HG03469 (cell line): ENCODE measurements around the gene DNAJA4.
"Not testable (repeated sequence)": the region's sequence is repeated elsewhere in the genome, so short reads cannot be mapped to it uniquely, and the experiment has no call there.

Experiments used
- ATAC-seq: cut with Tn5 transposase; IDR thresholded peaks from one replicate; pipeline ENCODE4 v1.9.1; 2021; ENCODE audit warnings: mild to moderate bottlenecking, moderate library complexity, moderate number of reproducible peaks; ENCODE audit not compliant: unreplicated experiment

DNAJA4 gene

GRCh38 chr15:78243491-78243941 is 20.8 kb upstream of the DNAJA4 start:
- no peak for ATAC-seq

DNA sequence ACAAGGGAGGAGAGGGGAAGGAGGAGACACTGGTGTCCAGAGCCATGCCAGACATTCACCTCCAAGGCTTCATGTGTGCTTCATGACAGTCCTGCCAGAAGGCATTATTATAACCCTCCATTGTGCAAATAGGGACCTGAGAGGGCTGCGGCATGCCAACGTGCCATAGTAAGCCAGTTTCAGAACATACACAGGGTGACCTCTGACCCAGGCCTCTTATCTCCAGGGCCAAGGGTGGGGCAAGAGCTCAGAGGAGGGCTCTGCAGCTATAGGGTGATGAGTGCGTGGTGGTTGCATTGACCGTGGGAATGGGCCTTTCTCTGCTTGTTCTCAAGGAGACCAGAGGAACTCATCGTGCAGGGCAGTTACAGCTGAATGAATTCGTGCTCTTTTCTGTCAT is 20.3 kb upstream of the DNAJA4 start:
- ATAC-seq, result no peak

- no peak for ATAC-seq
These were observed 19.5 kb upstream of the DNAJA4 start for GRCh38 chr15:78244893-78245292.

GRCh38 chr15:78245392-78245791 is 19.0 kb upstream of the DNAJA4 start:
- not testable (repeated sequence) for ATAC-seq

GRCh38 chr15:78245976-78246620 is 18.3 kb upstream of the DNAJA4 start:
- not testable (repeated sequence) for ATAC-seq

DNA sequence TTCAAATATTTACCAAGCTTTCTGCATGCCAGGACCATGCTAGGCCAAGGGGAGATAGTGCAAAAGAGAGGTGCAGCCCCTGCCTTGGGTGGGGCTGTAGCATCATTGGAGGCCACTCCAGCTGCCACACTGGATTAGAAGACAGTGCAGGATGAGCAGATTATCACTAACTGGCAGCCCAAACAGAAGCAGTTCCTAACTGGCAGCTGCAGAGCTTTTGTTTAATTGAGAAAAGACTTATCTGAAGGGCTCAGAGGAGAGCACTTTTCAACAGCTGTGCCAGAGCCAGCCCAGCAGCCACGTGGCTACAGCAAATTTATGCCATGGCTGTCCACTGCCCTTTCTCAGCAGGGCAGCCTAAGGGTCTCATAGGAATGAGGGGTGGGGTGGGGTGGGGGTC is 16.5 kb upstream of the DNAJA4 start:
- no peak for ATAC-seq

DNA sequence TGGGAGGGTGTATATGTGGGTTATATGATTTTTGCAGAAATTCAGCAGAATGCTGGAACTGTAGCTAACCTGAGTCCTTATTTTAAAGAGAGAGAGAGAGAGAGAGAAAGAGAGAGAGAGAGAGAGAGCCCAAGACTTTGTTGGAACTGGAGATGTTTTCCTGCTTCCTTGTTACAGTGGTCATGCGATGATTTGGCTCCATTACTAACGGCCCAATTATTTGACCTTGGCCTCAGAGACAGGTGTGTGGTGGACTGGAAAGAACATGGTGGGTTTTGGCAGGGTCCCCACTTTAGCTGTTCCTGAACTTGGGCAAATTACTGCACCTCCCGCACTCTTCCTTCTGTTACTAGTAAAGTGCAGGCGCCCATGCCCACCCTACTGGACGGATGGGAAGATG is 15.2 kb upstream of the DNAJA4 start:
- no peak for ATAC-seq

- no peak for ATAC-seq
These were observed 13.2 kb upstream of the DNAJA4 start for GRCh38 chr15:78251136-78251535.

- no peak for ATAC-seq
These were observed 8.8 kb upstream of the DNAJA4 start for GRCh38 chr15:78255421-78256043.

DNA sequence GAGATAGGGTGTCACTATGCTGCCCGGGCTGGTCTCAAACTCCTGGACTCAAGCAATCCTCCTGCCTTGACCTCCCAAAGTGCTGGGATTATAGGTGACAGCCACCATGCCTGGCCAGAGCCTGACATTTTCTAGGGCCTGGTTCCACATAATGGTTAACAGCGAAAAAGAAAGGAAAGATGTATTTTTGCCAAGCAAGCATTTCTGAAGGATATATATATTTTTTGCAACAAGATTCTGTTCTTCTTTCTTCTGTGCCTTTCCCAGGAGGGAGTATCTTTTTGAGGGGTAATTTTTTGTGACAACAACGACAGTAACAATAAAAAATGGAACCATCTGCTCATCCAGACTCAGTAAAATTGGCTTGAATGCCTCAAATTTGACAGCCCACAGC is 8.3 kb upstream of the DNAJA4 start:
- ATAC-seq, result no peak

GRCh38 chr15:78257681-78258080 is 6.7 kb upstream of the DNAJA4 start:
- ATAC-seq, result no peak

DNA sequence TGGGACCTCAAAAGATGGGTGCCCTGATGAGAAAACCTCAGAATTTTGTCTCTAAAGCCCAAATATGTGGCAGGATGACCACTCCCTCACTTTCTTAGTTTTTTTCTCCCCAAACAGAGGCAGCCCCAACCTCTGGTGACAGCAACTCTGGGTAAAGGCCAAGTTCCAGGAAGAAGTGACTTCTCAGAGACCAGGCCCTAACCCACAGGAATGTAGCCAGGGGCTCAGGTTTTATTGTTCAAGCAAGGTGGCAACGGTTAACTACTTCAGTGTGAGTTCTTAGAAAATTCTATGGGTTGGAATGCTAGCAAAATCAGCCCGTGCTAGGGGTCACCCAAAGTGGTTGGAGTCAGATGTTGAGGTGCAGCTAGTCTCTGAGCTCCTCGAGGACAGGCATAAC is 5.1 kb upstream of the DNAJA4 start:
- ATAC-seq, result no peak

DNA sequence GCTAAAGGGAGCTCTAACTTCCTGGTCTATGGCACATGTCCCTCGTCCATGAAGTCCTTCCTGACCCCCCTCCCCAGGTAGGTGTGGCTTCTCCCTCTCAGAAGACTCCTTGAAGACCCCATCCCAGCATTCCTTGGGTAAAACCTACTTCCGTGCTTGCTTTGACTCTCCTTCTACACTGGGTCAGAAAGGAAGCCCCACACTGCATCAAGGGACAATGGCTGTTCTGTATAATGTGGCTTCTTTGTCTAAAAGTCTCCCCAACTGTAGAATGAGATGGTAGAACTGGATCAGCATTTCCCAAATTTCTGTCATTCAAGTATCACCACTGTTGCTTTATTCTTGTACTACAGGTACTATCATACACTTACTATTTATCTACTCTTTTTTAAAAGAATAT is 3.9 kb upstream of the DNAJA4 start:
- ATAC-seq, result no peak

- no peak for ATAC-seq
These were observed 3.3 kb upstream of the DNAJA4 start for GRCh38 chr15:78261062-78261461.

- no peak for ATAC-seq
These were observed 996 bp upstream of the DNAJA4 start for GRCh38 chr15:78263351-78263781.

GRCh38 chr15:78263907-78264303 is 457 bp upstream of the DNAJA4 start:
- no peak for ATAC-seq

- no peak for ATAC-seq
These were observed 737 bp downstream of the DNAJA4 start for GRCh38 chr15:78265137-78265460.

DNA sequence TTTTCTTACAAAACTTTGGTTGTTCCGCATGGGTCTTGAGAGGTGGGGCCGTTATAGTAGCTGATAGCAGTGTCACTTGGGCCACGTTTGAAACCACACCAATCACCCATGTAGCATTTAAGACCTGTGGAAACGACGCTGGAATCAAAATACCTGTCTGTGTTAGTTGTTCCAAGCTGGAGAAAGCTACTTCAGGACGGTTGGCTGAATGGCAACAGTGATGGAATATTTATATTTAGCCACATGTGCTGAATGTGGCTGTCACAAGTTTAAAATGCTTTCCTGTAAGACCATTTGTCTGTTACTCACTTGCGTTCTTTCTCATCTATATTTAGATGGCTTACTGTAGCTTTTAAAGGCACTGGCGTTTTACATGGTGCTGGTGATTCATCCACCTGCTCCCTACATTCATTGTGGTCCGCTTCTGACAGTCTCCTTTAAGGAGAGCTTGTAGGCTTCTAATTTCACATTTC is 1.4 kb downstream of the DNAJA4 start:
- no peak for ATAC-seq

GRCh38 chr15:78266229-78266628 is 1.9 kb downstream of the DNAJA4 start:
- ATAC-seq, result no peak

DNA sequence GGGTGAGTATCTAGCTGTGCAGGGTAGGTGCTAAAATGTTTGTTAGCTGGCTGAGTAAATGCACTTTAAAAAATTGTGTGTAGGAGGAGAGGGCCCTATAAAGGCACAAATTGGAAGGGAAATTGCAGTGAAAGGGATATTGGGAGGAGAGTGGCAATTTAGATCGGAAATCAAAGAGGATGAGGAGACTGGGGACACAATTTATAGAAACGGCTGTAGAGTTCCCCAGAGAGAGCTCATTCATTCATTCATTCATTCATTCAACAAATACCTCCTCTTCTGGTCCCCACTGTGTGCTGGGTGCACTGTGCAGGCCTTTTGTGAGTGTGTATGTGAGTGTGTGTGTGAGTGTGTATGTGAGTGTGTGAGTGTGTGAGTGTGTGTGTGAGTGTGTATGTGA is 2.4 kb downstream of the DNAJA4 start:
- ATAC-seq, result no peak

DNA sequence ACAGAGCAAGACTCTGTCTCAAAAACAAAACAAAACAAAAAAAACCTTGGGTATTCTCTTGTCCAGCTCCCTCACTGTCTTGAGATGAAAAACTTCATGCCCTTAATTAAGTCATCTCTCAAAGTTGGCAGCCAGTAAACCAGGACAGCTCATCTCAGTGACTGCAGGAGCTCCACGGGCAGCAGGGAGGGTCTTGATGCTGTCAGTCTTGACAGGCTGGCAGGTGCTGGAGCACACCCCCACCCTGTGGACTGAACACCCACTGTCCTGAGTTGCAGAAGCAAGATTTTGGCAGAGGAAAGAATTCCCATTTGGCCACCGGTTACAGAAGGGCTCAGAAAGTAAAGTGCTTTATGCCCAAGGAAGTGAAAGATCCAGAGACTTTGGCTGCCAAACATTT is 8.0 kb downstream of the DNAJA4 start:
- no peak for ATAC-seq

GRCh38 chr15:78272776-78273175 is 8.4 kb downstream of the DNAJA4 start:
- no peak for ATAC-seq

- no peak for ATAC-seq
These were observed 10.6 kb downstream of the DNAJA4 start for GRCh38 chr15:78274994-78275393.
